ENCODE data around the gene TSR3.

The TSR3 gene

GRCh38 chr16:1305823-1306222, 45.9 kb downstream of the TSR3 start:
- no peak for DNase-seq

- no peak for DNase-seq
Observed at GRCh38 chr16:1301562-1301961, 50.1 kb downstream of the TSR3 start.

GRCh38 chr16:1300664-1301476, 50.8 kb downstream of the TSR3 start:
- DNase-seq = peak in 1 of 2 experiments; percentile 31

GRCh38 chr16:1299868-1300203, 51.8 kb downstream of the TSR3 start:
- DNase-seq = no peak

Measured in NCI-H446 (cell line).